ENCODE measurements around the gene KRTAP10-10.
"Not testable (repeated sequence)": the region's sequence is repeated elsewhere in the genome, so short reads cannot be mapped to it uniquely, and the experiment has no call there.

KRTAP10-10 gene

GRCh38 chr21:44643741-44644310 lies 6.7 kb downstream of the KRTAP10-10 start:
- peaks cover 0 to 11% of the 10 kb centered on the region in 2 donors for H3K9me3 ChIP-seq (ENCODE audit: control insufficient read depth in 2 of 2, low read length in 2 of 2)
- peaks cover 5 to 22% of the 10 kb centered on the region in 2 donors for H3K27me3 ChIP-seq (ENCODE audit: control insufficient read depth in 1 of 2, insufficient read depth in 2 of 2, low read length in 2 of 2)
- no peaks in the 10 kb centered on the region for H3K4me1 ChIP-seq (ENCODE audit: control insufficient read depth, insufficient read depth, low read length)
- no peak overlapping the region for H3K4me3 ChIP-seq (ENCODE audit: low read length in 2 of 2)
- no peak overlapping the region for H3K27ac ChIP-seq (ENCODE audit: low read length)
- H3K9ac ChIP-seq (ENCODE audit: low read length in 2 of 2): no peak overlapping the region
- no peaks in the 10 kb centered on the region for H3K36me3 ChIP-seq (ENCODE audit: control insufficient read depth in 2 of 2, insufficient read depth in 2 of 2, low read length in 2 of 2)

GRCh38 chr21:44644878-44645277 lies 7.7 kb downstream of the KRTAP10-10 start:
- Histone ChIP-seq H3K27ac (ENCODE audit: low read length) (no peak overlapping the region), H3K9me3 (ENCODE audit: control insufficient read depth in 2 of 2, low read length in 2 of 2) (peaks cover 0 to 10% of the 10 kb centered on the region in 2 donors), H3K4me3 (ENCODE audit: low read length in 2 of 2) (no peak overlapping the region), H3K9ac (ENCODE audit: low read length in 2 of 2) (no peak overlapping the region), H3K4me1 (ENCODE audit: control insufficient read depth, insufficient read depth, low read length) (no peaks in the 10 kb centered on the region), H3K27me3 (ENCODE audit: control insufficient read depth in 1 of 2, insufficient read depth in 2 of 2, low read length in 2 of 2) (peaks cover under 1 to 18% of the 10 kb centered on the region in 2 donors), H3K36me3 (ENCODE audit: control insufficient read depth in 2 of 2, insufficient read depth in 2 of 2, low read length in 2 of 2) (no peaks in the 10 kb centered on the region)

DNA sequence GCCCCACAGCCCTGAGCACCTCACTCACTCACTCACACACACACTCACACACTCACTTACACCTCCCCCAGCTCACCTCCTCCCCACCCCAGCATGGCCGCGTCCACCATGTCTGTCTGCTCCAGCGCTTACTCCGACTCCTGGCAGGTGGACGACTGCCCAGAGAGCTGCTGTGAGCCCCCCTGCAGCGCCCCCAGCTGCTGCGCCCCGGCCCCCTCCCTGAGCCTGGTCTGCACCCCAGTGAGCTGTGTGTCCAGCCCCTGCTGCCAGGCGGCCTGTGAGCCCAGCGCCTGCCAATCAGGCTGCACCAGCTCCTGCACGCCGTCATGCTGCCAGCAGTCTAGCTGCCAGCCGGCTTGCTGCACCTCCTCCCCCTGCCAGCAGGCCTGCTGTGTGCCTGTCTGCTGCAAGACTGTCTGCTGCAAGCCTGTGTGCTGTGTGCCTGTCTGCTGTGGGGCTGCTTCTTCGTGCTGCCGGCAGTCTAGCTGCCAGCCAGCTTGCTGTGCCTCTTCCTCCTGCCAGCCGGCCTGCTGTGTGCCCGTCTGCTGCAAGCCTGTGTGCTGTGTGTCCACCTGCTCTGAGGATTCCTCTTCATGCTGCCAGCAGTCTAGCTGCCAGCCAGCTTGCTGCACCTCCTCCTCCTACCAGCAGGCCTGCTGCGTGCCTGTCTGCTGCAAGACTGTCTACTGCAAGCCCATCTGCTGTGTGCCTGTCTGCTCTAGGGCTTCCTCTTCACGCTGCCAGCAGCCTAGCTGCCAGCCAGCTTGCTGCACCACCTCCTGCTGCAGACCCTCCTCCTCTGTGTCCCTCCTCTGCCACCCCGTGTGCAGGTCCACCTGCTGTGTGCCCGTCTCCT lies 9.4 kb downstream of the KRTAP10-10 start, which contains the start of gene KRTAP10-11:
Gene KRTAP10-11 (plus strand): TSS at position 49 of the 856 bp plus-strand sequence. CDS start 45 bp downstream, at position 94.
- not testable (repeated sequence) for H3K4me1 ChIP-seq (ENCODE audit: control insufficient read depth, insufficient read depth, low read length); H3K27me3 ChIP-seq (ENCODE audit: control insufficient read depth in 1 of 2, insufficient read depth in 2 of 2, low read length in 2 of 2); H3K4me3 ChIP-seq (ENCODE audit: low read length in 2 of 2); H3K9me3 ChIP-seq (ENCODE audit: control insufficient read depth in 2 of 2, low read length in 2 of 2); H3K36me3 ChIP-seq (ENCODE audit: control insufficient read depth in 2 of 2, insufficient read depth in 2 of 2, low read length in 2 of 2); H3K9ac ChIP-seq (ENCODE audit: low read length in 2 of 2); H3K27ac ChIP-seq (ENCODE audit: low read length)

DNA sequence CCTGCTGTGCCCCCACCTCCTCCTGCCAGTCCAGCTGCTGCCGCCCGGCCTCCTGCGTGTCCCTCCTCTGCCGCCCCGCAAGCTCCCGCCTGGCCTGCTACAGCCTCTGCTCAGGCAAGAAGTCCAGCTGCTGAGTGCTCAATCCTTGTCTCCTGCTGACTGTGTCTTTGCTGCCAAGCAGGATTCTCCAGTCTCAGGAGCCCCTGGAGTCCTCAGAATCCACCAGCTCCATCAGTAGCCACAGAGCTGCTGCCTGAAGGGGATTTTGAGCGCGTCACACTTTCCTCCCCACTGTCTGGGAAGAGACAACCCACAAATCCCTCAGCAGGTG lies 10.0 kb downstream of the KRTAP10-10 start:
- Histone ChIP-seq H3K9me3 (ENCODE audit: control insufficient read depth in 2 of 2, low read length in 2 of 2) (peaks cover 0 to 4% of the 10 kb centered on the region in 2 donors), H3K27me3 (ENCODE audit: control insufficient read depth in 1 of 2, insufficient read depth in 2 of 2, low read length in 2 of 2) (peaks cover 0 to 9% of the 10 kb centered on the region in 2 donors), H3K36me3 (ENCODE audit: control insufficient read depth in 2 of 2, insufficient read depth in 2 of 2, low read length in 2 of 2) (no peaks in the 10 kb centered on the region), H3K27ac (ENCODE audit: low read length) (no peak overlapping the region), H3K4me3 (ENCODE audit: low read length in 2 of 2) (no peak overlapping the region), H3K9ac (ENCODE audit: low read length in 2 of 2) (no peak overlapping the region), H3K4me1 (ENCODE audit: control insufficient read depth, insufficient read depth, low read length) (no peaks in the 10 kb centered on the region)

DNA sequence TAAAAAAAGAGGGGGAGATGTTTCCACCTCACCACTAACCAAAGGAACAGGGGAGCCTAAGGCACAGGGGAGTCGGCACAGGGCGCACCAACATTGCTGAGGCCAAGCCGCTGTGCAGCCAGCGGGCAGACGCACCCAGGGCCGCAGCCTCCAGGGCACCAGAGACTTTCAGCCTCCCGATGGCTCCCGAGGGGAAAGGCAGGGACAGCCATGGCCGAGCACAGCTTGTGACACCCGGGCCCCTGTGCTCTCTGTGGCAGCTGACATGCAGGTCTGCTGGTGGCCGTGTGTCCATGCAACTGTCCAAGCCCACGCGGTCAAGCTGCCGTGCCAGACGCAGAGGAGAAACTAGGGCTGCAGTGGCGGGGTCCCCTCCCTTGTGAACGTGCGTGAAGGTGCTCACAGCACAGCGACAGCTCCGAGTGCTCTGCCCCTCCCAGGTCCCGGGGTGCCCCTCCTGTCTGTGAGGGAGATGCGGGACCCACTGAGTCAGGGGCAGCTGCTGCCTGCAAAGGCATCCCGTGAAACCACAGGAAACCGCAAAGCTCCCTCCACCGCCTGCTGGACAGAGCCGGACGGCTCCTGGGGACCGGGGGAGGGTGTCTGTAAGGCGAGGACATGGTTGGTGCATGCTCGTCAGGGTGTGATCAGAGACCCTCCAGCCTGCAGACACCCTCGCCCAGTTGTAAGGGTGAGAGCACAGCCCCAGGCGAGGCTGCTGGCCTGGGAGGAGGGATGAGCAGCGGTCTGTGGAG lies 11.6 kb downstream of the KRTAP10-10 start:
- peaks cover 2 to 9% of the 10 kb centered on the region in 2 donors for H3K27me3 ChIP-seq (ENCODE audit: control insufficient read depth in 1 of 2, insufficient read depth in 2 of 2, low read length in 2 of 2)
- H3K9me3 ChIP-seq (ENCODE audit: control insufficient read depth in 2 of 2, low read length in 2 of 2): peaks cover 0 to 4% of the 10 kb centered on the region in 2 donors
- no peaks in the 10 kb centered on the region for H3K4me1 ChIP-seq (ENCODE audit: control insufficient read depth, insufficient read depth, low read length)
- H3K4me3 ChIP-seq (ENCODE audit: low read length in 2 of 2): no peak overlapping the region
- no peak overlapping the region for H3K9ac ChIP-seq (ENCODE audit: low read length in 2 of 2)
- no peaks in the 10 kb centered on the region for H3K36me3 ChIP-seq (ENCODE audit: control insufficient read depth in 2 of 2, insufficient read depth in 2 of 2, low read length in 2 of 2)
- no peak overlapping the region for H3K27ac ChIP-seq (ENCODE audit: low read length)

GRCh38 chr21:44649521-44650100 lies 12.5 kb downstream of the KRTAP10-10 start:
- H3K4me3 ChIP-seq (ENCODE audit: low read length in 2 of 2): no peak overlapping the region
- no peaks in the 10 kb centered on the region for H3K9me3 ChIP-seq (ENCODE audit: control insufficient read depth in 2 of 2, low read length in 2 of 2)
- no peaks in the 10 kb centered on the region for H3K4me1 ChIP-seq (ENCODE audit: control insufficient read depth, insufficient read depth, low read length)
- H3K27ac ChIP-seq (ENCODE audit: low read length): no peak overlapping the region
- peaks cover 3 to 9% of the 10 kb centered on the region in 2 donors for H3K27me3 ChIP-seq (ENCODE audit: control insufficient read depth in 1 of 2, insufficient read depth in 2 of 2, low read length in 2 of 2)
- no peak overlapping the region for H3K9ac ChIP-seq (ENCODE audit: low read length in 2 of 2)
- no peaks in the 10 kb centered on the region for H3K36me3 ChIP-seq (ENCODE audit: control insufficient read depth in 2 of 2, insufficient read depth in 2 of 2, low read length in 2 of 2)

DNA sequence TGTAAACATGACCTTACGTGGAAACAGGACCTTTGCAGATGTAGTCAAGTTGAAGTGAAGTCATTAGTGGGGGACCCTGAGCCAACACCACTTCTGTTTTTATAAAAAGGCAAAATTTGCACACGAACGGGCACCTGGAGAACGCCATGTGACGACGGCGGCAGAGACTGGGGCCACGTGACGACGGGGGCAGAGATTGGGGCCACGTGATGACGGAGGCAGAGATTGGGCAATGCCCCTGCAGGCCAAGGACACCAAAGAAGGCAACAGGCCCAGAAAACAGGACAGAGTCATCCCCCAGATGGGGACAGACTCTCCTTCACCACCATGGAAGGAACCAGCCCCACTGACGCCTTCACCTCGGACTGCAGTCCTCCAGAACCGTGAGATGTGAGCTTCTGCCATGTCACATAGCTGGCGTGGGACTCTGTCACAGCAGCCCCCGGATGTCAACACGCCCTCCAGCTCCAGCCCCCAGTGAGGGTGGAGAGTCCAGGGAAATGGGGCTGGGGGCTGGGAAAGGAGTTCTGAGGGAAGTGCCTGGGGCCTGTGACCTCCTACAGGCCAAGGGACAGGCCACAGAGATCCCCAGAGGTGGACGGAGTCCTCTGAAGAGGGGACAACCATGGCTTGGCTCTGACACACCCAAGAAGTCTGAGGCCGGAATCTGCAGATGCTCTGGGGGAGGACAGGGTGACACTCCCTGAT lies 13.3 kb downstream of the KRTAP10-10 start:
- no peaks in the 10 kb centered on the region for H3K9me3 ChIP-seq (ENCODE audit: control insufficient read depth in 2 of 2, low read length in 2 of 2)
- H3K4me1 ChIP-seq (ENCODE audit: control insufficient read depth, insufficient read depth, low read length): no peaks in the 10 kb centered on the region
- peaks cover 3 to 9% of the 10 kb centered on the region in 2 donors for H3K27me3 ChIP-seq (ENCODE audit: control insufficient read depth in 1 of 2, insufficient read depth in 2 of 2, low read length in 2 of 2)
- no peaks in the 10 kb centered on the region for H3K36me3 ChIP-seq (ENCODE audit: control insufficient read depth in 2 of 2, insufficient read depth in 2 of 2, low read length in 2 of 2)
- H3K4me3 ChIP-seq (ENCODE audit: low read length in 2 of 2): no peak overlapping the region
- H3K9ac ChIP-seq (ENCODE audit: low read length in 2 of 2): no peak overlapping the region
- H3K27ac ChIP-seq (ENCODE audit: low read length): no peak overlapping the region

DNA sequence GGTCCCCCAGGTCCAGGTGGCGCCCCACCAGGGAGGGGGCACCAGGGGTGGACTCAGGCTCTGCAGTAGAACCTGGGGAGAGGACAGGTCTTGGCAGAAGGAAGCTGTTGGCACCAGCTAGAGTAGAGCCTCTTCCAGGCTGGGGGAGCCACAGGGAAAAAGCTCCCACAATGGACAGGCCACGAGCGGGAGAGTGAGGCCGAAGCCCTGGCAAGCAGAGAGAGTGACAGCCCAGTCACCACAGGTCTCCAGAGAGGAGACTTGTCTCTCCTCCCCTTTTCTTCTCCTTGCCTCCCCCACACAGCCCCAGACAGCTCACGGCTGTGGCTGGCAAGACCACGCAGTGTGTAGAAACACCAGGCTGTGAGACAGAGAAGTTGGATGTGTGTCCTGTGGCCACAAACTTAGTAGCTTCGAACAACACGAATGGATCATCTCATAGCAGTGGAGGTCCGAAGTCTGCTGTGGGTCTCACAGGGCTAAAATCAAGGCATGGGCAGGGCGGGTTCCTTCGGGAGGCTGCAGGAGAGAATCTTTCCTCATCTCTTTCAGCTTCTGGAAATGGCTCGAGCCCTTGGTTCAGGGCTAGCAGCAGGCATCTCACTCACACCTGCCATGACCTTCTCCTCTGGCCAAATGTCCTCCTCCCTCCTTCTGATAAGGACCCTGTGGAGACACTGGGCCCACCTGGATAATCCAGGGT lies 14.0 kb downstream of the KRTAP10-10 start:
- H3K27ac ChIP-seq (ENCODE audit: low read length): no peak overlapping the region
- no peak overlapping the region for H3K4me3 ChIP-seq (ENCODE audit: low read length in 2 of 2)
- H3K9ac ChIP-seq (ENCODE audit: low read length in 2 of 2): no peak overlapping the region
- H3K27me3 ChIP-seq (ENCODE audit: control insufficient read depth in 1 of 2, insufficient read depth in 2 of 2, low read length in 2 of 2): peaks cover 3 to 9% of the 10 kb centered on the region in 2 donors
- H3K9me3 ChIP-seq (ENCODE audit: control insufficient read depth in 2 of 2, low read length in 2 of 2): peaks cover 0 to 3% of the 10 kb centered on the region in 2 donors
- no peaks in the 10 kb centered on the region for H3K36me3 ChIP-seq (ENCODE audit: control insufficient read depth in 2 of 2, insufficient read depth in 2 of 2, low read length in 2 of 2)
- H3K4me1 ChIP-seq (ENCODE audit: control insufficient read depth, insufficient read depth, low read length): no peaks in the 10 kb centered on the region

GRCh38 chr21:44653123-44653522 lies 16.0 kb downstream of the KRTAP10-10 start:
- H3K9me3 ChIP-seq (ENCODE audit: control insufficient read depth in 2 of 2, low read length in 2 of 2): peaks cover 2 to 5% of the 10 kb centered on the region in 2 donors
- H3K4me3 ChIP-seq (ENCODE audit: low read length in 2 of 2): no peak overlapping the region
- no peak overlapping the region for H3K27ac ChIP-seq (ENCODE audit: low read length)
- peaks cover 2% of the 10 kb centered on the region for H3K4me1 ChIP-seq (ENCODE audit: control insufficient read depth, insufficient read depth, low read length)
- peaks cover 2 to 3% of the 10 kb centered on the region in 2 donors for H3K27me3 ChIP-seq (ENCODE audit: control insufficient read depth in 1 of 2, insufficient read depth in 2 of 2, low read length in 2 of 2)
- no peak overlapping the region for H3K9ac ChIP-seq (ENCODE audit: low read length in 2 of 2)
- H3K36me3 ChIP-seq (ENCODE audit: control insufficient read depth in 2 of 2, insufficient read depth in 2 of 2, low read length in 2 of 2): no peaks in the 10 kb centered on the region
